Mesenchymal stem cell (in vitro differentiated cells and primary cell): ENCODE results near the gene PRSS57.
A peak's percentile ranks its signal among the peaks of the same experiment; 100 is the strongest.
"Not testable (repeated sequence)": the region's sequence is repeated elsewhere in the genome, so short reads cannot be mapped to it uniquely, and the experiment has no call there.

Experiments
- DNase-seq: peaks from one replicate; pipeline ENCODE4 v3.0.0-alpha.2; 2013
- H2AFZ ChIP-seq: one replicate; pipeline ENCODE4 v1.6.1; 2013; ENCODE audit warnings: low read depth, mild to moderate bottlenecking, control low read depth, inconsistent platforms, low read length, moderate library complexity
- H2AK5ac ChIP-seq: 2 replicates; pipeline ENCODE4 v1.6.1; 2013; ENCODE audit warnings: low read length, moderate library complexity, mild to moderate bottlenecking, inconsistent platforms; ENCODE audit not compliant: severe bottlenecking
- H2BK120ac ChIP-seq: one replicate; pipeline ENCODE4 v1.6.1; 2013; ENCODE audit warnings: low read depth, mild to moderate bottlenecking, inconsistent platforms, low read length, moderate library complexity
- H2BK12ac ChIP-seq, 2 experiments: one replicate each; pipeline ENCODE4 v1.6.1; 2013; ENCODE audit warnings: inconsistent platforms in 2 of 2, low read length in 2 of 2, mild to moderate bottlenecking in 2 of 2, moderate library complexity in 2 of 2, control low read depth in 1 of 2
- H2BK15ac ChIP-seq: one replicate; pipeline ENCODE4 v1.6.1; 2013; ENCODE audit warnings: mild to moderate bottlenecking, low read depth, inconsistent platforms; ENCODE audit not compliant: poor library complexity, severe bottlenecking
- H2BK5ac ChIP-seq: 2 replicates; pipeline ENCODE4 v1.6.1; 2013; ENCODE audit warnings: low read depth, mild to moderate bottlenecking, low read length, control low read depth, inconsistent platforms; ENCODE audit not compliant: poor library complexity, severe bottlenecking
- H3K14ac ChIP-seq, 2 experiments: one replicate each; pipeline ENCODE4 v1.6.1; 2013; ENCODE audit warnings: inconsistent platforms in 2 of 2, low read length in 2 of 2, control low read depth in 1 of 2, mild to moderate bottlenecking in 1 of 2, moderate library complexity in 1 of 2
- H3K18ac ChIP-seq, 2 experiments: one replicate each; pipeline ENCODE4 v1.6.1; 2013; ENCODE audit warnings: inconsistent platforms in 2 of 2, low read length in 2 of 2, control low read depth in 1 of 2, low read depth in 1 of 2, mild to moderate bottlenecking in 1 of 2
- H3K23ac ChIP-seq, 2 experiments: one replicate each; pipeline ENCODE4 v1.6.1; 2013; ENCODE audit warnings: inconsistent platforms in 2 of 2, low read length in 2 of 2, mild to moderate bottlenecking in 2 of 2, moderate library complexity in 2 of 2, control low read depth in 1 of 2
- H3K27ac ChIP-seq: 2 replicates; pipeline ENCODE4 v1.5.1; 2013; ENCODE audit warnings: mild to moderate bottlenecking, moderate library complexity, low read length, control low read depth, inconsistent platforms; ENCODE audit not compliant: poor library complexity, severe bottlenecking
- H3K27me3 ChIP-seq, 2 experiments: 2 replicates each; pipeline versions ENCODE4 v1.6.1 to v1.7.0; 2013; ENCODE audit warnings: low read length in 2 of 2, mild to moderate bottlenecking in 2 of 2, moderate library complexity in 2 of 2, control low read depth in 1 of 2, inconsistent platforms in 1 of 2; ENCODE audit not compliant: control insufficient read depth in 1 of 2, insufficient read depth in 1 of 2
- H3K36me3 ChIP-seq, 2 experiments: 2 replicates each; pipeline versions ENCODE4 v1.6.1 to v1.7.0; 2013; ENCODE audit warnings: low read length in 2 of 2, control low read depth in 1 of 2, inconsistent platforms in 1 of 2, low read depth in 1 of 2, mild to moderate bottlenecking in 1 of 2; ENCODE audit not compliant: insufficient read depth in 2 of 2, control insufficient read depth in 1 of 2
- H3K4ac ChIP-seq, 2 experiments: one replicate each; pipeline ENCODE4 v1.6.1; 2013; ENCODE audit warnings: inconsistent platforms in 2 of 2, low read length in 2 of 2, mild to moderate bottlenecking in 2 of 2, moderate library complexity in 2 of 2, control low read depth in 1 of 2, low read depth in 1 of 2
- H3K4me1 ChIP-seq: 2 replicates; pipeline ENCODE4 v1.6.1; 2013; ENCODE audit warnings: low read depth, low read length, control low read depth; ENCODE audit not compliant: control insufficient read depth, insufficient read depth
- H3K4me2 ChIP-seq: 2 replicates; pipeline ENCODE4 v1.6.1; 2013; ENCODE audit warnings: low read length, mild to moderate bottlenecking, inconsistent platforms; ENCODE audit not compliant: poor library complexity, severe bottlenecking
- H3K4me3 ChIP-seq, 2 experiments: 2 replicates each; pipeline versions ENCODE4 v1.5.1 to v1.7.0; 2013; ENCODE audit warnings: low read length in 2 of 2, mild to moderate bottlenecking in 2 of 2, control low read depth in 1 of 2, low read depth in 1 of 2; ENCODE audit not compliant: insufficient read depth in 1 of 2
- H3K79me1 ChIP-seq: replicated peaks from 2 replicates; pipeline ENCODE4 v1.6.1; 2013; ENCODE audit warnings: mild to moderate bottlenecking, control low read depth, low read length, inconsistent platforms; ENCODE audit not compliant: poor library complexity, severe bottlenecking
- H3K9ac ChIP-seq: 2 replicates; pipeline ENCODE4 v1.7.0; 2013; ENCODE audit warnings: mild to moderate bottlenecking, low read length, moderate library complexity
- H3K9me3 ChIP-seq: 2 replicates; pipeline ENCODE4 v1.7.0; 2013; ENCODE audit warnings: mild to moderate bottlenecking, low read length; ENCODE audit not compliant: control insufficient read depth
- H4K8ac ChIP-seq: one replicate; pipeline ENCODE4 v1.6.1; 2013; ENCODE audit warnings: inconsistent platforms, mild to moderate bottlenecking, low read length, moderate library complexity
- H4K91ac ChIP-seq: one replicate; pipeline ENCODE4 v1.6.1; 2013; ENCODE audit warnings: mild to moderate bottlenecking, low read length, inconsistent platforms
- WGBS: methylation state at CpG from one replicate; pipeline ENCODE4 v1.1.7; 2013; ENCODE audit warnings: mixed read lengths; 5-methylcytosine and 5-hydroxymethylcytosine counted together

The PRSS57 gene

DNA sequence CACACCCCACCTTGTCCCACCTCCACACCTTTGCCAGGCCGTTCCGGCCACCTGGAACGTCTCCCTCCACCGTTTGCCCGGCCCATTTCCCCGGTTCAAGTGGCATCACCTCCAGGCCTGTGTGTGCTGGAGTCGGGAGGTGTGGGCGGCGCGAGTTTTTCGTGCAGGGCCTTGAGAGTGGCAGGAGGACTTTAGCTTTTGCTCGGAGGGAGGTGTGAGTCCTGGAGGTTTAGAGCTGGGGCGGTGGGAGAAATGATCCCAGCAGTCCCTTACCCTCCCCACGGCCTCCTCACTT, 9.1 kb upstream of the PRSS57 start:
- Histone ChIP-seq H3K18ac (no peak overlapping the region), H3K4ac (peak overlapping the region in 1 of 2 experiments; percentile 42), H3K4me2 (no peak overlapping the region), H3K9me3 (no peaks in the 10 kb centered on the region), H4K8ac (no peak overlapping the region), H2BK12ac (peak overlapping the region in 1 of 2 experiments; percentile 47), H3K14ac (peak overlapping the region in 1 of 2 experiments; percentile 74), H2BK15ac (no peak overlapping the region), H4K91ac (no peak overlapping the region), H3K27me3 (peaks cover 4 to 15% of the 10 kb centered on the region in 2 experiments), H3K23ac (no peak overlapping the region), H2BK5ac (no peak overlapping the region), H3K27ac (no peak overlapping the region), H3K4me3 (no peak overlapping the region), H2AFZ (peak overlapping the region; percentile 51), H3K4me1 (peaks cover 11% of the 10 kb centered on the region), H3K9ac (no peak overlapping the region), H2BK120ac (no peak overlapping the region), H3K36me3 (no peaks in the 10 kb centered on the region), H2AK5ac (no peak overlapping the region), H3K79me1 (no peaks in the 10 kb centered on the region)
- no peak for DNase-seq
- WGBS, result 49% methylated on average over 6 of the region's 14 CpGs

DNA sequence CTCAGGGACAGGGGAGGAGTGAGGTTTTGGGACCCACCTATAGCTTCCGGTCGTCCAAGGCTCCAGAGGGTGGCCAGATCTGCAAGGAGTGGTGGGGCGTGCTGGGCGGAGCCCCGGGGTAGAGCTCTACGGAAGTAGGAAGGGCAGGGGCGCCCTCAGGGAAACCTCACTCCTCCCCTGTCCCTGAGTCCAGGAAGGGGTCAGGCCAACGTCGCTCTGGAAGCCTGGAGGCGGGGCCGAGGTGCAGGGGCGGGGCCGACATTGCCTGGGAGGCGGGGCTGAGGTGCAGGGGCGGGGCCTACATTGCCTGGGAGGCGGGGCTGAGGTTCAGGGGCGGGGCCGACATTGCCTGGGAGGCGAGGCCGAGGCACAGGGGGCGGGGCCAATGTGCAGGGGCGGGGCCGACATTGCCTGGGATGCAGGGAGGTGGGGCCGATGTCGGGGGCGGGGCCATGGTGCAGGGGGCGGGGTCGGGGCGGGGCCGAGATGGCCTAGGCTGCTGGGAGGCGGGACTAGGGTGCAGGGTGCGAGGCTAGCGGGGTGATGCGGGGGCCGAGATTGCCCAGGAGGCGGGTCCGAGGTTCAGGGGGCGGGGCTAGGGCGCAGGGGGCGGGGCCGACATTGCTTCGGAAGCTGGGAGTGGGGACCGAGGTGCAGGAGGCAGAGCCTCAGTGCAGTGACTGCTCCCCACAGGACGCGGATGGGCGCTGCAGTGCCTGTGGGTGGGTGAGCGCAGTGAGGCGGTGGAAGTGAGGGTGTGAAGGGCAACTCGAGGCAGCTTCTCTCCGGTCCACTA, 8.6 kb upstream of the PRSS57 start:
- no peak overlapping the region for H3K4me2 ChIP-seq
- DNase-seq, result peak; percentile 55
- H2BK15ac ChIP-seq, result no peak overlapping the region
- no peaks in the 10 kb centered on the region for H3K9me3 ChIP-seq
- no peaks in the 10 kb centered on the region for H3K79me1 ChIP-seq
- 18% methylated on average over 38 of the region's 50 CpGs for WGBS
- H3K4me3 ChIP-seq, result no peak overlapping the region
- H3K4ac ChIP-seq, result peak overlapping the region in 1 of 2 experiments; percentile 42
- no peak overlapping the region for H2BK120ac ChIP-seq
- H3K18ac ChIP-seq, result peak overlapping the region in 1 of 2 experiments; percentile 15
- H3K36me3 ChIP-seq, result no peaks in the 10 kb centered on the region
- no peak overlapping the region for H2BK5ac ChIP-seq
- peaks cover 4 to 15% of the 10 kb centered on the region in 2 experiments for H3K27me3 ChIP-seq
- H4K91ac ChIP-seq, result no peak overlapping the region
- H3K4me1 ChIP-seq, result peaks cover 11% of the 10 kb centered on the region
- peak overlapping the region; percentile 55 for H4K8ac ChIP-seq
- H3K9ac ChIP-seq, result no peak overlapping the region
- no peak overlapping the region for H3K23ac ChIP-seq
- no peak overlapping the region for H3K27ac ChIP-seq
- H2AK5ac ChIP-seq, result no peak overlapping the region
- H2BK12ac ChIP-seq, result peak overlapping the region in 1 of 2 experiments; percentile 47
- peak overlapping the region; percentile 51 for H2AFZ ChIP-seq
- H3K14ac ChIP-seq, result peak overlapping the region in 1 of 2 experiments; percentile 74

DNA sequence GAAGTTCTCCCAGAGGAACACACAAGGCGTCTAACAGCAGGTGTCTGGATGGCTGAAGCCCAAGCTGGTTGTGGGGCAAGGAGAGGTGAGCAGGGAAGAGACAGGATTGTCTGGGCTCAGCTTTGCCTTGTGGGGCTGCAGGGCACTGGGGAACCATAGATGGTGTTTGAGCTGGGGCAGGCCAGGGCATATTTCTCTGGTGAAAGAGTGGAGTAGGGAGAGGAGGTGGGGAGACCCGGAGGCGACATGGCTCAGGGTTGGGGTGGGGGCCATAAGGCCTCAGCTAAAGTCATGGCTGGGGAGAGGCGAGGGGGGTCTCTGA, 8.0 kb upstream of the PRSS57 start:
- no peak overlapping the region for H2BK5ac ChIP-seq
- H2AFZ ChIP-seq, result no peak overlapping the region
- H3K4ac ChIP-seq, result no peak overlapping the region
- no peaks in the 10 kb centered on the region for H3K36me3 ChIP-seq
- no peak for DNase-seq
- no peak overlapping the region for H3K4me2 ChIP-seq
- no peak overlapping the region for H3K23ac ChIP-seq
- peaks cover 4 to 15% of the 10 kb centered on the region in 2 experiments for H3K27me3 ChIP-seq
- no peak overlapping the region for H3K4me3 ChIP-seq
- H4K8ac ChIP-seq, result peak overlapping the region; percentile 55
- WGBS, result 77% methylated on average over 4 of the region's 4 CpGs
- H4K91ac ChIP-seq, result no peak overlapping the region
- no peak overlapping the region for H3K14ac ChIP-seq
- no peak overlapping the region for H2BK12ac ChIP-seq
- no peak overlapping the region for H2BK15ac ChIP-seq
- no peak overlapping the region for H2BK120ac ChIP-seq
- no peaks in the 10 kb centered on the region for H3K79me1 ChIP-seq
- H3K27ac ChIP-seq, result no peak overlapping the region
- H3K9ac ChIP-seq, result no peak overlapping the region
- H3K18ac ChIP-seq, result peak overlapping the region in 1 of 2 experiments; percentile 15
- H2AK5ac ChIP-seq, result no peak overlapping the region
- H3K9me3 ChIP-seq, result no peaks in the 10 kb centered on the region
- peaks cover 9% of the 10 kb centered on the region for H3K4me1 ChIP-seq

DNA sequence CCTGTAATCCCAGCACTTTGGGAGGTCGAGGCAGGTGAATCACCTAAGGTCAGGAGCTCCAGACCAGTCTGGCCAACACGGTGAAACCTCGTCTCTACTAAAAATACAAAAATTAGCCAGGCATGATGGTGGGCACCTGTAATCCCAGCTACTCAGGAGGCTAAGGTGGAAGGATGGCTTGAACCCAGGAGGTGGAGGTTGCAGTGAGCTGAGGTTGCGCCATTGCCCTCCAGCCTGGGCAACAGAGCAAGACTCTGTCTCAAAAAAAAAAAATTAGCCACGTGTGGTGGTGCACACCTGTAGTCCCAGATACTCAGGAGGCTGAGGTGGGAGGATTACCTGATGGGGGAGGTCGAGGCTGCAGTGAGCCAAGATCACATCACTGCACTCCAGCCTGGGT, 7.6 kb upstream of the PRSS57 start:
- H2BK15ac ChIP-seq, result not testable (repeated sequence)
- 86% methylated on average over 4 of the region's 6 CpGs for WGBS

More for the DNA sequence above, 7.6 kb upstream of the PRSS57 start:
- not testable (repeated sequence) for H3K4me1 ChIP-seq, H3K18ac ChIP-seq, H2AK5ac ChIP-seq, H3K14ac ChIP-seq, H2BK12ac ChIP-seq, H3K27ac ChIP-seq, H2AFZ ChIP-seq, H3K36me3 ChIP-seq, H2BK5ac ChIP-seq, H3K9me3 ChIP-seq, H4K8ac ChIP-seq, H3K79me1 ChIP-seq, DNase-seq, H3K9ac ChIP-seq, H3K4me3 ChIP-seq, H3K4ac ChIP-seq, H2BK120ac ChIP-seq, H4K91ac ChIP-seq, H3K23ac ChIP-seq, H3K4me2 ChIP-seq
- H3K27me3 ChIP-seq, result peaks cover 4 to 15% of the 10 kb centered on the region in 2 experiments
